ENCODE measurements around the gene SLC39A7. TPM values are rescaled to one million over a fixed set of nuclear protein-coding genes. Genes with fewer than 3 reads are reported as not detected.

Gene SLC39A7
- total and polyA plus RNA-seq, 4 donors: 8.9 to 112 (median 71.1) TPM

GRCh38 chr6:33211666-33212422 lies 11.2 kb downstream of the SLC39A7 start:
- no peak overlapping the region for H3K27ac ChIP-seq (ENCODE audit: low read depth in 1 of 2, low read length in 2 of 2)
- H3K9me3 ChIP-seq (ENCODE audit: control insufficient read depth in 4 of 4, low read length in 3 of 4): no peaks in the 10 kb centered on the region
- H3K4me1 ChIP-seq (ENCODE audit: control insufficient read depth in 4 of 4, insufficient read depth in 4 of 4, low read length in 3 of 4): peaks cover 3 to 25% (median 16%) of the 10 kb centered on the region in 4 donors
- H3K27me3 ChIP-seq (ENCODE audit: control insufficient read depth in 4 of 4, insufficient read depth in 4 of 4, low read length in 3 of 4): no peaks in the 10 kb centered on the region
- peaks cover 0 to 17% (median 7%) of the 10 kb centered on the region in 4 donors for H3K36me3 ChIP-seq (ENCODE audit: control insufficient read depth in 4 of 4, insufficient read depth in 3 of 4, low read depth in 1 of 4, low read length in 3 of 4)
- TF ChIP-seq NR2F2 (IDR thresholded peaks at IDR 0.05) (no peak), GABPA (IDR thresholded peaks at IDR 0.05 in 1 of 2, conservative IDR thresholded peaks at IDR 0.05 in 1 of 2) (no peak), FOXA2 (IDR thresholded peaks at IDR 0.05) (no peak), SP1 (IDR thresholded peaks at IDR 0.05) (no peak), EGR1 (IDR thresholded peaks at IDR 0.05; ENCODE audit: low read depth in 2 of 2) (no peak), RXRA (IDR thresholded peaks at IDR 0.05) (no peak), RAD21 (IDR thresholded peaks at IDR 0.05) (no peak), TAF1 (conservative IDR thresholded peaks at IDR 0.05) (no peak), YY1 (IDR thresholded peaks at IDR 0.05) (no peak)
- TF ChIP-seq, protein P1, sequence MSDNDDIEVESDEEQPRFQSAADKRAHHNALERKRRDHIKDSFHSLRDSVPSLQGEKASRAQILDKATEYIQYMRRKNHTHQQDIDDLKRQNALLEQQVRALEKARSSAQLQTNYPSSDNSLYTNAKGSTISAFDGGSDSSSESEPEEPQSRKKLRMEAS (IDR thresholded peaks at IDR 0.05): no peak
- H3K9ac ChIP-seq (ENCODE audit: low read depth in 1 of 2, low read length in 2 of 2): no peak overlapping the region
- no peak overlapping the region for H3K4me3 ChIP-seq (ENCODE audit: low read depth in 1 of 3, low read length in 3 of 3)
- DNase-seq (ENCODE audit: low spot score): no peak
- WGBS: 91% methylated on average over 18 of the region's 18 CpGs

DNA sequence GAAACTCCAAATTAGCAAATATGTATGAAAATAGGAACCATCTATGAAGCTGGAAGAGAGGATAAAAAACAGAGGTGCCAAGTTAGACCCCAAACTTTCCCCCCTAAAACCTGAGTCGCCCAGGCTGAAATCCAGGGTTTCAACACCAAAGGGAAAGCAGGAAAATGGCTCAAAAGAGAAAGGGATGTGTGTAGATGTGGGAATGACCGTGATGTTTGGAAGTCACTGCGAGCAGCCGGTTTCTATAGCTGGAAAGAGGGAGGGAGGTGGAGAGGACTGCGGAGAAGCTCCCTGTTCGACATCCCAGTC lies 12.1 kb downstream of the SLC39A7 start:
- no peak overlapping the region for H3K9ac ChIP-seq (ENCODE audit: low read depth in 1 of 2, low read length in 2 of 2)
- H3K27me3 ChIP-seq (ENCODE audit: control insufficient read depth in 4 of 4, insufficient read depth in 4 of 4, low read length in 3 of 4): no peaks in the 10 kb centered on the region
- peak overlapping the region in 1 of 3 donors; percentile 31 for H3K4me3 ChIP-seq (ENCODE audit: low read depth in 1 of 3, low read length in 3 of 3)
- DNase-seq (ENCODE audit: low spot score): no peak
- no peak overlapping the region for H3K27ac ChIP-seq (ENCODE audit: low read depth in 1 of 2, low read length in 2 of 2)
- H3K4me1 ChIP-seq (ENCODE audit: control insufficient read depth in 4 of 4, insufficient read depth in 4 of 4, low read length in 3 of 4): peaks cover 0 to 22% (median 16%) of the 10 kb centered on the region in 4 donors
- no peaks in the 10 kb centered on the region for H3K9me3 ChIP-seq (ENCODE audit: control insufficient read depth in 4 of 4, low read length in 3 of 4)
- H3K36me3 ChIP-seq (ENCODE audit: control insufficient read depth in 4 of 4, insufficient read depth in 3 of 4, low read depth in 1 of 4, low read length in 3 of 4): peaks cover 0 to 17% (median 7%) of the 10 kb centered on the region in 4 donors
- WGBS: 8% methylated on average over 6 of the region's 6 CpGs
- TF ChIP-seq REST (IDR thresholded peaks at IDR 0.05) (no peak), FOXA2 (IDR thresholded peaks at IDR 0.05) (no peak)

- Histone ChIP-seq H3K4me3 (ENCODE audit: low read depth in 1 of 3, low read length in 3 of 3) (peak overlapping the region in 1 of 3 donors; percentile 31), H3K27ac (ENCODE audit: low read depth in 1 of 2, low read length in 2 of 2) (no peak overlapping the region), H3K27me3 (ENCODE audit: control insufficient read depth in 4 of 4, insufficient read depth in 4 of 4, low read length in 3 of 4) (no peaks in the 10 kb centered on the region), H3K9me3 (ENCODE audit: control insufficient read depth in 4 of 4, low read length in 3 of 4) (no peaks in the 10 kb centered on the region), H3K36me3 (ENCODE audit: control insufficient read depth in 4 of 4, insufficient read depth in 3 of 4, low read depth in 1 of 4, low read length in 3 of 4) (peaks cover 0 to 17% (median 7%) of the 10 kb centered on the region in 4 donors), H3K9ac (ENCODE audit: low read depth in 1 of 2, low read length in 2 of 2) (no peak overlapping the region), H3K4me1 (ENCODE audit: control insufficient read depth in 4 of 4, insufficient read depth in 4 of 4, low read length in 3 of 4) (peaks cover 0 to 22% (median 16%) of the 10 kb centered on the region in 4 donors)
- WGBS: 3% methylated on average over 43 of the region's 43 CpGs
- DNase-seq (ENCODE audit: low spot score): no peak
- TF ChIP-seq NR2F2 (IDR thresholded peaks at IDR 0.05): no peak
- TF ChIP-seq JUND (IDR thresholded peaks at IDR 0.05): no peak
- TF ChIP-seq EGR1 (IDR thresholded peaks at IDR 0.05; ENCODE audit: low read depth in 2 of 2): no peak
- TF ChIP-seq, protein P1 (IDR thresholded peaks at IDR 0.05): no peak
- TF ChIP-seq, protein P2, sequence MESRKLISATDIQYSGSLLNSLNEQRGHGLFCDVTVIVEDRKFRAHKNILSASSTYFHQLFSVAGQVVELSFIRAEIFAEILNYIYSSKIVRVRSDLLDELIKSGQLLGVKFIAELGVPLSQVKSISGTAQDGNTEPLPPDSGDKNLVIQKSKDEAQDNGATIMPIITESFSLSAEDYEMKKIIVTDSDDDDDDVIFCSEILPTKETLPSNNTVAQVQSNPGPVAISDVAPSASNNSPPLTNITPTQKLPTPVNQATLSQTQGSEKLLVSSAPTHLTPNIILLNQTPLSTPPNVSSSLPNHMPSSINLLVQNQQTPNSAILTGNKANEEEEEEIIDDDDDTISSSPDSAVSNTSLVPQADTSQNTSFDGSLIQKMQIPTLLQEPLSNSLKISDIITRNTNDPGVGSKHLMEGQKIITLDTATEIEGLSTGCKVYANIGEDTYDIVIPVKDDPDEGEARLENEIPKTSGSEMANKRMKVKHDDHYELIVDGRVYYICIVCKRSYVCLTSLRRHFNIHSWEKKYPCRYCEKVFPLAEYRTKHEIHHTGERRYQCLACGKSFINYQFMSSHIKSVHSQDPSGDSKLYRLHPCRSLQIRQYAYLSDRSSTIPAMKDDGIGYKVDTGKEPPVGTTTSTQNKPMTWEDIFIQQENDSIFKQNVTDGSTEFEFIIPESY (IDR thresholded peaks at IDR 0.05): no peak
- TF ChIP-seq HNF4A (conservative IDR thresholded peaks at IDR 0.05): no peak
- no peak for TF ChIP-seq REST (IDR thresholded peaks at IDR 0.05)
- TF ChIP-seq, protein P3, sequence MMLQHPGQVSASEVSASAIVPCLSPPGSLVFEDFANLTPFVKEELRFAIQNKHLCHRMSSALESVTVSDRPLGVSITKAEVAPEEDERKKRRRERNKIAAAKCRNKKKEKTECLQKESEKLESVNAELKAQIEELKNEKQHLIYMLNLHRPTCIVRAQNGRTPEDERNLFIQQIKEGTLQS (IDR thresholded peaks at IDR 0.05): no peak
- no peak for TF ChIP-seq RAD21 (IDR thresholded peaks at IDR 0.05)
Observed at GRCh38 chr6:33213166-33213988, 12.7 kb downstream of the SLC39A7 start.

All from liver (tissue), 9 donors.